Peyer's patch (tissue), 4 donors: ENCODE data around the gene VTI1B.

Source experiments
- CTCF ChIP-seq, 6 experiments: fragments of 450-650 bp in 4 of 6; fragments of 200-600 bp in 2 of 6; sonication (generic) in 1 of 6; IDR thresholded peaks; one replicate each; pipeline ENCODE4 v1.5.1; 2017 to 2019; ENCODE audit warnings: antibody characterized with exemption in 6 of 6, mild to moderate bottlenecking in 3 of 6, moderate library complexity in 1 of 6
- POLR2A ChIP-seq, 2 donors: fragments of 450-650 bp; IDR thresholded peaks; one replicate each; pipeline ENCODE4 v1.5.1; 2017; ENCODE audit warnings: antibody characterized with exemption in 2 of 2, mild to moderate bottlenecking in 2 of 2, moderate library complexity in 2 of 2

DNA sequence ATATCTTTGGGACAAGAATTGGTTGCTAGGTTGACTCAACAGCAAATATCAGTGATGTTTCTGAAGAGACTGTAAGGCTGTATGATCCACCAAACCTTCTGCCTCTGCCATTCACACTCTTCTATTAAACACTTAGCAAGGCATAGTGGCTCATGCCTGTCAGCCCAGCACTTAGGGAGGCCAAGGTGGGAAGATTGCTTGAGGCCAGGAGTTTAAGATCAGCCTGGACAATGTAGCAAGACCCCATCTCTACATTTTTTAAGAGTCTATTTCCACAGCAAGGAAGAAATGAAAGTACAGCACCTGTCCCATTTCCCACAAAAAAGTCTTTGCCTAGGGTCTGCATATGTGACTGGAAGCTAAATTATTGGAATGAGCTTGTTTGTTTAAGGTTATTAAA is 46.9 kb downstream of the VTI1B start:
- TF ChIP-seq CTCF (IDR thresholded peaks at IDR 0.05): no peak
- no peak for TF ChIP-seq POLR2A (IDR thresholded peaks at IDR 0.05)
